Measurements from ENCODE around the gene LENG8. TPM values are rescaled to one million over a fixed set of nuclear protein-coding genes. Genes with fewer than 3 reads are reported as not detected.

The LENG8 gene
- polyA plus RNA-seq, 3 donors: 3.6 to 341 (median 5.8) TPM

- no peaks in the 10 kb centered on the region for H3K27me3 ChIP-seq (ENCODE audit: control insufficient read depth in 2 of 2, insufficient read depth in 2 of 2, low read length in 2 of 2)
- no peaks in the 10 kb centered on the region for H3K4me1 ChIP-seq (ENCODE audit: control insufficient read depth in 1 of 2, insufficient read depth in 2 of 2, low read length in 2 of 2)
- no peak overlapping the region for H3K27ac Mint-ChIP-seq
- no peak overlapping the region for H3K9ac ChIP-seq (ENCODE audit: insufficient read depth, low read length, poor library complexity, severe bottlenecking)
- no peak overlapping the region for H3K4me2 ChIP-seq (replicated peaks; ENCODE audit: extremely low read depth, low read length, poor library complexity, severe bottlenecking)
- intact Hi-C loops (cut with micrococcal nuclease): no loop called here
- 94% methylated on average over 5 of the region's 8 CpGs for WGBS (ENCODE audit: insufficient coverage)
- H3K27ac ChIP-seq (ENCODE audit: low read depth in 1 of 2, low read length in 2 of 2): no peak overlapping the region
- H3K4me1 Mint-ChIP-seq: no peaks in the 10 kb centered on the region
- H3K9me3 Mint-ChIP-seq: peaks cover 3 to 14% (median 12%) of the 10 kb centered on the region in 7 donors
- H3K36me3 ChIP-seq (replicated peaks in 1 of 2; ENCODE audit: control insufficient read depth in 1 of 2, insufficient read depth in 2 of 2, low read length in 2 of 2): no peaks in the 10 kb centered on the region
- no peak for TF ChIP-seq CTCF (IDR thresholded peaks at IDR 0.05)
- no peak overlapping the region for H3K4me3 ChIP-seq (replicated peaks in 1 of 3; ENCODE audit: low read depth in 2 of 3, low read length in 3 of 3)
- no peak overlapping the region for H2AFZ ChIP-seq (ENCODE audit: insufficient read depth, low read depth, low read length, poor library complexity, severe bottlenecking)
- H3K79me2 ChIP-seq (ENCODE audit: insufficient read depth, low read length): no peaks in the 10 kb centered on the region
- H4K20me1 ChIP-seq (ENCODE audit: insufficient read depth, low read length): no peaks in the 10 kb centered on the region
- H3K27me3 Mint-ChIP-seq (ENCODE audit: low read depth in 3 of 3): peaks cover 4 to 11% (median 6%) of the 10 kb centered on the region in 3 donors
- H3K36me3 Mint-ChIP-seq: no peaks in the 10 kb centered on the region
- no peak overlapping the region for H3K4me3 Mint-ChIP-seq
- H3K9me3 ChIP-seq (replicated peaks in 1 of 2; ENCODE audit: control insufficient read depth in 1 of 2, insufficient read depth in 1 of 2, low read length in 2 of 2): peaks cover 6 to 9% of the 10 kb centered on the region in 2 donors
- no peak for DNase-seq
Measured at GRCh38 chr19:54403054-54403453, 45.9 kb upstream of the LENG8 start.

- Mint-ChIP-seq H3K4me1 (no peaks in the 10 kb centered on the region), H3K9me3 (peaks cover 3 to 17% (median 12%) of the 10 kb centered on the region in 7 donors), H3K27me3 (ENCODE audit: low read depth in 3 of 3) (peaks cover 8 to 16% (median 16%) of the 10 kb centered on the region in 3 donors), H3K4me3 (no peak overlapping the region), H3K27ac (no peak overlapping the region), H3K36me3 (no peaks in the 10 kb centered on the region)
- intact Hi-C loops (cut with micrococcal nuclease): no loop called here
- Histone ChIP-seq H3K9ac (ENCODE audit: insufficient read depth, low read length, poor library complexity, severe bottlenecking) (no peak overlapping the region), H3K27ac (ENCODE audit: low read depth in 1 of 2, low read length in 2 of 2) (no peak overlapping the region), H3K4me1 (ENCODE audit: control insufficient read depth in 1 of 2, insufficient read depth in 2 of 2, low read length in 2 of 2) (no peaks in the 10 kb centered on the region), H3K27me3 (ENCODE audit: control insufficient read depth in 2 of 2, insufficient read depth in 2 of 2, low read length in 2 of 2) (peaks cover 2 to 3% of the 10 kb centered on the region in 2 donors), H3K79me2 (ENCODE audit: insufficient read depth, low read length) (no peaks in the 10 kb centered on the region), H3K4me2 (replicated peaks; ENCODE audit: extremely low read depth, low read length, poor library complexity, severe bottlenecking) (no peak overlapping the region), H2AFZ (ENCODE audit: insufficient read depth, low read depth, low read length, poor library complexity, severe bottlenecking) (no peak overlapping the region), H4K20me1 (ENCODE audit: insufficient read depth, low read length) (no peaks in the 10 kb centered on the region), H3K36me3 (replicated peaks in 1 of 2; ENCODE audit: control insufficient read depth in 1 of 2, insufficient read depth in 2 of 2, low read length in 2 of 2) (no peaks in the 10 kb centered on the region), H3K4me3 (replicated peaks in 1 of 3; ENCODE audit: low read depth in 2 of 3, low read length in 3 of 3) (no peak overlapping the region), H3K9me3 (replicated peaks in 1 of 2; ENCODE audit: control insufficient read depth in 1 of 2, insufficient read depth in 1 of 2, low read length in 2 of 2) (peaks cover 5 to 7% of the 10 kb centered on the region in 2 donors)
- TF ChIP-seq CTCF (IDR thresholded peaks at IDR 0.05): no peak
- no peak for DNase-seq
Measured at GRCh38 chr19:54405628-54406027, 43.4 kb upstream of the LENG8 start.

Measured in CD14-positive monocyte (primary cell).